Activated CD8-positive, alpha-beta memory T cell treated with anti-CD3 and anti-CD28 coated beads for 4 hours (primary cell): ENCODE data around the gene FILIP1.

Source experiments
- DNase-seq, 2 donors: peaks; one replicate each; pipeline ENCODE4 v3.0.0-alpha.2; 2020; ENCODE audit warnings: low read depth in 2 of 2

FILIP1 gene

GRCh38 chr6:75296811-75297779 lies 196.5 kb downstream of the FILIP1 start:
- no peak for DNase-seq

GRCh38 chr6:75292555-75292954 lies 201.0 kb downstream of the FILIP1 start:
- DNase-seq: no peak

GRCh38 chr6:75291744-75292143 lies 201.9 kb downstream of the FILIP1 start:
- DNase-seq: no peak

GRCh38 chr6:75291331-75291730 lies 202.3 kb downstream of the FILIP1 start:
- DNase-seq: no peak

- DNase-seq: no peak
Observed at GRCh38 chr6:75290136-75290945, 203.3 kb downstream of the FILIP1 start.

- no peak for DNase-seq
Observed at GRCh38 chr6:75288023-75288422, 205.6 kb downstream of the FILIP1 start.

- no peak for DNase-seq
Observed at GRCh38 chr6:75287424-75287823, 206.2 kb downstream of the FILIP1 start.

GRCh38 chr6:75286955-75287354 lies 206.6 kb downstream of the FILIP1 start:
- no peak for DNase-seq

- DNase-seq: no peak
Observed at GRCh38 chr6:75285283-75285639, 208.3 kb downstream of the FILIP1 start.

GRCh38 chr6:75284632-75285282 lies 208.8 kb downstream of the FILIP1 start, which contains the start of gene TMEM30A:
TSS of gene TMEM30A (minus strand) at chr6:75284792. CDS start at chr6:75284638, 154 bp downstream.
- DNase-seq: peak; percentile 90 to 96

GRCh38 chr6:75283907-75284631 lies 209.5 kb downstream of the FILIP1 start:
- DNase-seq: no peak

- no peak for DNase-seq
Observed at GRCh38 chr6:75282706-75283105, 210.9 kb downstream of the FILIP1 start.

GRCh38 chr6:75281653-75282052 lies 211.9 kb downstream of the FILIP1 start:
- no peak for DNase-seq

GRCh38 chr6:75280131-75280855 lies 213.3 kb downstream of the FILIP1 start:
- DNase-seq: no peak

GRCh38 chr6:75279418-75279817 lies 214.2 kb downstream of the FILIP1 start:
- DNase-seq: no peak

- DNase-seq: no peak
Observed at GRCh38 chr6:75278474-75279077, 215.0 kb downstream of the FILIP1 start.

- no peak for DNase-seq
Observed at GRCh38 chr6:75275067-75275466, 218.5 kb downstream of the FILIP1 start.

- DNase-seq: no peak
Observed at GRCh38 chr6:75273009-75273408, 220.6 kb downstream of the FILIP1 start.

- no peak for DNase-seq
Observed at GRCh38 chr6:75272145-75272840, 221.3 kb downstream of the FILIP1 start.

- no peak for DNase-seq
Observed at GRCh38 chr6:75268988-75269354, 224.6 kb downstream of the FILIP1 start.
